Cardiac fibroblast (primary cell): ENCODE results near the gene TXLNG.

ENCODE experiments used
- DNase-seq, 2 donors: peaks; one replicate each; pipeline versions ENCODE4 v3.0.0 to v3.0.0-alpha.2; 2010; ENCODE audit warnings: low read depth in 2 of 2
- H3K4me3 ChIP-seq, 2 donors: replicated peaks in 1 of 2; 1 replicate in 1 of 2; 2 replicates in 1 of 2; pipeline ENCODE4 v1.5.1; 2011; ENCODE audit warnings: low read depth in 2 of 2, low read length in 2 of 2, mild to moderate bottlenecking in 2 of 2, moderate library complexity in 1 of 2
- TF ChIP-seq, protein P1 (sequence below): IDR thresholded peaks from one replicate; pipeline ENCODE4 v1.5.1; 2011; ENCODE audit warnings: low read depth, mild to moderate bottlenecking, low read length, inconsistent platforms

The TXLNG gene

DNA sequence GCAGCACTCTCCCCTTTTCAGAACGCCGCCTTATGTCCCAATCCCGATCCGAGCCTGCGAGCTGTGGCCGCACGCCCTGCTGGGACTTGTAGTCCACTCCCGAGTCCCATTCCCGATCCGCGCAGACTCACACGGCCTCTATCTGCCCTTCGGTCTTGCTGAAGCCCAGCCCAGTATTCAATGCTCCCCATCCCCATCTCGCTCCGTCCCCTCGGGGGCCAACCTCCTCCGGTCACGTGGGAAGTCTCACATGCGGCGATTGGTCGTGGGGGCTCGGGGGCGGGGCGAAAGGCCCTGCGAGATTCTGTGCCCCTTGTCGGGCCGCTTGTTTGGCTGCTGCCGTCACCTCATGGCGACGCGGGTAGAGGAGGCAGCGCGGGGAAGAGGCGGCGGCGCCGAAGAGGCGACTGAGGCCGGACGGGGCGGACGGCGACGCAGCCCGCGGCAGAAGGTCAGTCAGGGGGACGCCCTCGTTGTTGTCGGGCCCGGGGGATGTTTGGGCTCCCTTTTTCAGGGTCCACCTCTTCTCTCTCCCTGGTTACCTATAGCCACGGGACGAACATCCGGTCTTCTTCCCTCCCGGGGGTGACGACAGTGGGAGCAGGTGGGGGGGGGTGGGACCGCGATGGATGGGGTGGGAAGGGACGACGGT lies at the start of gene TXLNG:
TSS of gene TXLNG (plus strand) at position 328 of the 652 bp plus-strand sequence. CDS start at position 350, 22 bp downstream.
- H3K4me3 ChIP-seq = peak within 1 kb of the TSS; percentile 66 to 77
- TF ChIP-seq, protein P1, sequence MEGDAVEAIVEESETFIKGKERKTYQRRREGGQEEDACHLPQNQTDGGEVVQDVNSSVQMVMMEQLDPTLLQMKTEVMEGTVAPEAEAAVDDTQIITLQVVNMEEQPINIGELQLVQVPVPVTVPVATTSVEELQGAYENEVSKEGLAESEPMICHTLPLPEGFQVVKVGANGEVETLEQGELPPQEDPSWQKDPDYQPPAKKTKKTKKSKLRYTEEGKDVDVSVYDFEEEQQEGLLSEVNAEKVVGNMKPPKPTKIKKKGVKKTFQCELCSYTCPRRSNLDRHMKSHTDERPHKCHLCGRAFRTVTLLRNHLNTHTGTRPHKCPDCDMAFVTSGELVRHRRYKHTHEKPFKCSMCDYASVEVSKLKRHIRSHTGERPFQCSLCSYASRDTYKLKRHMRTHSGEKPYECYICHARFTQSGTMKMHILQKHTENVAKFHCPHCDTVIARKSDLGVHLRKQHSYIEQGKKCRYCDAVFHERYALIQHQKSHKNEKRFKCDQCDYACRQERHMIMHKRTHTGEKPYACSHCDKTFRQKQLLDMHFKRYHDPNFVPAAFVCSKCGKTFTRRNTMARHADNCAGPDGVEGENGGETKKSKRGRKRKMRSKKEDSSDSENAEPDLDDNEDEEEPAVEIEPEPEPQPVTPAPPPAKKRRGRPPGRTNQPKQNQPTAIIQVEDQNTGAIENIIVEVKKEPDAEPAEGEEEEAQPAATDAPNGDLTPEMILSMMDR = no peak
- peak; percentile 98 to 99 for DNase-seq

DNA sequence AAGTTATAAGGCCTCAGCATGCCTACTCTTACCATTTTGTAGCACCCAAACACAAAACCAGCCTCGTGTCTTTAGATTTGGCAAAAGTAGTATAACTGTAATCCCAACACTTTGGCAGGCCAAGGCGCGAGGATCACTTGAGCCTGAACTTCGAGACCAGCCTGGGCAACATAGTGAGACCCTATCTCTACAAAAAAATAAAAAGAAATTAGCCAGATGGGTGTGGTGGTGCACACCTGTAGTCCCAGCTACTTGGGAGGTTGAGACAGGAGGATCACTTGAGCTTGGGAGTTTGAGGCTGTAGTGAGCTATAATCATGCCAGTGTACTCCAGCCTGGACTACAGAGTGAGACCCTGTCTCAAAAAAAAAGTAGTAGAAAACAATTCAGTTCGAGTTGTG lies 49.2 kb upstream of the TXLNG start:
- H3K4me3 ChIP-seq = no peak overlapping the region
- TF ChIP-seq, protein P1 = no peak
- DNase-seq = no peak

DNA sequence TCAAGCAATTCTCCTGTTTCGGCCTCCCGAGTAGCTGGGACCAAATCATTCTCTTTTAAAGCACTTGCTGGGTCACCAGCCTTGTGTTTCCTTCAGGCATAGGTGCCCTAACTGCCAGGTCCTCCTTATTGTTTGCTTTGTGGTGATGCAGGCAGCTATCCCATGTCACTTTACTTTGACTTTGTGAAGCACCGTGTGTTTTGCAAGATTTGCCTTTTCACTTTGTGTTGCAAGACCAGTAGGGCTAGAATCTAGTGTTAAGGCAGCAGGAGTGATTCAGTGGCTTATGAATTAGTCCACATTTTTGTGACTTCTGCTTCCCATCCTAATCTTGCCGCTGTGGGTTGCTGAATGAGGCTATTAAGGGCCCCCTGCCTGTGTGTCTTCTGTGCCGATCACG lies 46.7 kb upstream of the TXLNG start:
- H3K4me3 ChIP-seq = no peak overlapping the region
- DNase-seq = peak in 1 of 2 donors; percentile 10
- TF ChIP-seq, protein P1 = no peak

DNA sequence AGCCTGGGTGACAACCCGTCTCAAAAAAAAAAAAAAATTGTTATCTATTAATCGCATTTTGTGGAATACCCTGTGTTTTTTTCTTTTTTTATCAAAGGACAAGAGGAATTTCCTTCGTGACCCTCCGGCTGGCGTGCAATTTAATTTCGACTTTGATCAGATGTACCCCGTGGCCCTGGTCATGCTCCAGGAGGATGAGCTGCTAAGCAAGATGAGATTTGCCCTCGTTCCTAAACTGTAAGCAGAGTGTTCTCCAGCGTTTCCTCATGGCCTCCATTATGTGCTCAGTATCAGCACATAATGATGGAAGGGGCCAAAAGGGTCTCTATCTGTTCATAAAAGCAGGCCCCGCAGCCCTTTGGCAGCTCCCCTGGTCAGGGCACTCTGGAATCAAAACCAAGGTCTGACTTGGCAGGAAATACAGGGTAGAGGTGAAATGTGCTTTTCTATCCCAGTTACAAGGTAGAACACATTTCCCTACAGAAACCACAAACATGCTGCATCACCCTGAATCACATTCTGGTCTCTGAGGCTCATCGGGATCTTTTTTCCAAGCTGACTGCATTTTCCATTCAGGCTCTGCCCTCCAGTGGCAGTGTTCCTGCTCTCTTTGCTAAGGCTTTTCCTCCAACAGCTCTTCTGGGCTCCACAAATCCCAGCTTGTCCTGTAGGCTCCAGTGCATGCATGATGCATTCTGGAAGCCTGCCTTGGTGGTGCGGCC lies 42.5 kb upstream of the TXLNG start:
- TF ChIP-seq, protein P1 = peak; percentile 24
- peak; percentile 47 to 73 for DNase-seq
- no peak overlapping the region for H3K4me3 ChIP-seq

DNA sequence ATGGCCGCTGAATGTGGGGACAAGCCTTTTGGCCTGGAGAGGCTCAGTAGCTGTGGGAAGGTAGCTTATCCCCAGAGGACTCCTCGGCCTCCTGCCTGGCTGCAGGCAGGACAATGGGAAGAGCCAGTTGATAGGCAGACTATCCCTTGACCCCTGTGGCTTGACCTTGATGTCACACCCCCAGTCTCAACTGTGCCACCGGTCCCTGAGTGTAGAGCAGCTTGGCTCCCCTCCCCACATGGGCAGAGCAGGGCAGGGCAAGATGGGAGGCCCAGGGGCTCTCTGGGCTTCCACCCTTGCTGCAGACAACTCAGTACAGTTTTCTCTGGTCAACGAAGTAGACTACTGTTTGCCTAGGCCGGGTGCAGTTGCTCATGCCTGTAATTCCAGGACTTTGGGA lies 41.2 kb upstream of the TXLNG start:
- TF ChIP-seq, protein P1 = no peak
- no peak for DNase-seq
- no peak overlapping the region for H3K4me3 ChIP-seq

DNA sequence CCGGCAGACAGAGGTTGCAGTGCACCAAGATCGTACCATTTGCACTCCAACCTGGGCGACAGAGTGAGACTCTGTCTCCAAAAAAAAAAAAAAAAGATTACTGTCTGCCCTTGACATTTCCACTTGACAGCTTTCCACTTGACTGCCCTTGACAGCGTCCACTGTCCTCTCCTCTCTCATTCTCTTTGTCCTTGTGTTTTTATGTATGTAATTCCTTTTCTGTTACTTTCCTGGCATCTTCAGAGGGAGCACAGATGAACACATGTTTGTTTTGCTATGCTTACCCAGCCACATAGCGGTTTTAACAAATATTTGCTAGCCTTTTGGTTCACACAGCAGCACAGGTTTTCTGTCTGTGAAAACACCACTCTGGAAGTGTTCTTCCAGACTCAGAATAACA lies 40.6 kb upstream of the TXLNG start:
- no peak for DNase-seq
- H3K4me3 ChIP-seq = no peak overlapping the region
- TF ChIP-seq, protein P1 = no peak
